H9 (cell line): ENCODE data around the gene CLDN16. TPM values are rescaled to one million over a fixed set of nuclear protein-coding genes. Genes with fewer than 3 reads are reported as not detected.

ENCODE experiments used
- DNase-seq: peaks from one replicate; pipeline ENCODE4 v3.0.0-alpha.2; 2017
- H2AFZ ChIP-seq: one replicate; pipeline ENCODE4 v1.6.1; 2013; ENCODE audit warnings: mild to moderate bottlenecking, low read length, control low read depth, moderate library complexity
- H2AK5ac ChIP-seq: 2 replicates; pipeline ENCODE4 v1.6.1; 2013; ENCODE audit warnings: low read length, control low read depth, mixed read lengths; ENCODE audit not compliant: insufficient read length
- H2BK120ac ChIP-seq: one replicate; pipeline ENCODE4 v1.6.1; 2013; ENCODE audit warnings: low read depth, mild to moderate bottlenecking, low read length, control low read depth, inconsistent platforms; ENCODE audit not compliant: poor library complexity, severe bottlenecking
- H2BK12ac ChIP-seq: 2 replicates; pipeline ENCODE4 v1.6.1; 2013; ENCODE audit warnings: low read length, control low read depth, mixed read lengths, low read depth; ENCODE audit not compliant: insufficient read length
- H2BK15ac ChIP-seq: 2 replicates; pipeline ENCODE4 v1.6.1; 2013; ENCODE audit warnings: low read depth, low read length, control low read depth
- H2BK20ac ChIP-seq: one replicate; pipeline ENCODE4 v1.6.1; 2013; ENCODE audit warnings: low read depth, mild to moderate bottlenecking, low read length, control low read depth, inconsistent platforms; ENCODE audit not compliant: poor library complexity, severe bottlenecking
- H2BK5ac ChIP-seq: 2 replicates; pipeline ENCODE4 v1.6.1; 2013; ENCODE audit warnings: low read length, control low read depth, mixed read lengths; ENCODE audit not compliant: insufficient read length
- H3K14ac ChIP-seq: 2 replicates; pipeline ENCODE4 v1.6.1; 2013; ENCODE audit warnings: low read length, control low read depth; ENCODE audit not compliant: insufficient read depth
- H3K18ac ChIP-seq: 2 replicates; pipeline ENCODE4 v1.6.1; 2013; ENCODE audit warnings: low read depth, mild to moderate bottlenecking, mixed read lengths, low read length, control low read depth; ENCODE audit not compliant: insufficient read length
- H3K23ac ChIP-seq: 2 replicates; pipeline ENCODE4 v1.6.1; 2013; ENCODE audit warnings: low read length, control low read depth, mixed read lengths, low read depth; ENCODE audit not compliant: insufficient read length
- H3K23me2 ChIP-seq: 2 replicates; pipeline ENCODE4 v1.6.1; 2013; ENCODE audit warnings: low read depth, mild to moderate bottlenecking, mixed read lengths, low read length, control low read depth; ENCODE audit not compliant: insufficient read length, poor library complexity, severe bottlenecking
- H3K27ac ChIP-seq: 2 replicates; pipeline ENCODE4 v1.5.1; 2013; ENCODE audit warnings: low read length, control low read depth, mixed read lengths, low read depth; ENCODE audit not compliant: insufficient read length
- H3K27me3 ChIP-seq: 2 replicates; pipeline ENCODE4 v1.6.1; 2013; ENCODE audit warnings: low read length, control low read depth, inconsistent platforms; ENCODE audit not compliant: insufficient read depth
- H3K4ac ChIP-seq: 2 replicates; pipeline ENCODE4 v1.6.1; 2013; ENCODE audit warnings: low read depth, mild to moderate bottlenecking, control low read depth, inconsistent platforms, low read length, moderate library complexity
- H3K4me1 ChIP-seq: 2 replicates; pipeline ENCODE4 v1.6.1; 2013; ENCODE audit warnings: low read length, control low read depth, inconsistent platforms; ENCODE audit not compliant: insufficient read depth
- H3K4me2 ChIP-seq: 2 replicates; pipeline ENCODE4 v1.6.1; 2013; ENCODE audit warnings: low read length, control low read depth, mixed read lengths; ENCODE audit not compliant: insufficient read length, insufficient read depth
- H3K56ac ChIP-seq: 2 replicates; pipeline ENCODE4 v1.6.1; 2013; ENCODE audit warnings: low read depth, mild to moderate bottlenecking, mixed read lengths, low read length, control low read depth; ENCODE audit not compliant: insufficient read length
- H3K79me1 ChIP-seq: 2 replicates; pipeline ENCODE4 v1.6.1; 2013; ENCODE audit warnings: low read depth, mild to moderate bottlenecking, moderate library complexity, low read length, control low read depth, inconsistent platforms; ENCODE audit not compliant: insufficient read depth, poor library complexity, severe bottlenecking
- H3K79me2 ChIP-seq: 2 replicates; pipeline ENCODE4 v1.6.1; 2013; ENCODE audit warnings: low read length, control low read depth, inconsistent platforms; ENCODE audit not compliant: insufficient read depth
- H3K9ac ChIP-seq: 2 replicates; pipeline ENCODE4 v1.6.1; 2013; ENCODE audit warnings: low read length, control low read depth, mixed read lengths; ENCODE audit not compliant: insufficient read length; ENCODE audit errors: extremely low read depth
- H3K9me3 ChIP-seq: one replicate; pipeline ENCODE4 v1.6.1; 2013; ENCODE audit warnings: low read depth, low read length, inconsistent platforms; ENCODE audit not compliant: control insufficient read depth
- H3T11ph ChIP-seq: one replicate; pipeline ENCODE4 v1.6.1; 2013; ENCODE audit warnings: mild to moderate bottlenecking, low read length, control low read depth, inconsistent platforms
- H4K20me1 ChIP-seq: one replicate; pipeline ENCODE4 v1.6.1; 2013; ENCODE audit not compliant: control insufficient read depth, insufficient read length, insufficient read depth
- H4K5ac ChIP-seq: 2 replicates; pipeline ENCODE4 v1.6.1; 2013; ENCODE audit warnings: low read depth, mild to moderate bottlenecking, mixed read lengths, low read length, control low read depth; ENCODE audit not compliant: insufficient read length
- H4K8ac ChIP-seq: replicated peaks from 2 replicates; pipeline ENCODE4 v1.6.1; 2013; ENCODE audit warnings: low read length, control low read depth, mixed read lengths, low read depth; ENCODE audit not compliant: insufficient read length
- H4K91ac ChIP-seq: 2 replicates; pipeline ENCODE4 v1.6.1; 2013; ENCODE audit warnings: low read depth, mild to moderate bottlenecking, moderate library complexity, mixed read lengths, low read length, control low read depth; ENCODE audit not compliant: insufficient read length
- H3K27ac Mint-ChIP-seq, 3 experiments: 2 replicates in 2 of 3; 3 replicates in 1 of 3; pipeline ENCODE4 v1.8.0; 2020 to 2021; ENCODE audit warnings: mixed read lengths in 3 of 3, mild to moderate bottlenecking in 1 of 3, moderate library complexity in 1 of 3
- H3K27me3 Mint-ChIP-seq: 2 replicates; pipeline ENCODE4 v1.8.0; 2021; ENCODE audit warnings: low read depth, mild to moderate bottlenecking, moderate library complexity, mixed read lengths
- H3K36me3 Mint-ChIP-seq, 3 experiments: 2 replicates in 2 of 3; 3 replicates in 1 of 3; pipeline ENCODE4 v1.8.0; 2020 to 2021; ENCODE audit warnings: low read depth in 3 of 3, mixed read lengths in 3 of 3; ENCODE audit not compliant: insufficient read depth in 1 of 3
- H3K4me1 Mint-ChIP-seq, 2 experiments: 2 replicates each; pipeline ENCODE4 v1.8.0; 2020; ENCODE audit warnings: mixed read lengths in 2 of 2
- H3K4me3 Mint-ChIP-seq, 2 experiments: 2 replicates in 1 of 2; 3 replicates in 1 of 2; pipeline ENCODE4 v1.8.0; 2020 to 2021; ENCODE audit warnings: mild to moderate bottlenecking in 2 of 2, mixed read lengths in 2 of 2, moderate library complexity in 1 of 2
- H3K9me3 Mint-ChIP-seq, 2 experiments: 2 replicates in 1 of 2; 3 replicates in 1 of 2; pipeline ENCODE4 v1.8.0; 2020; ENCODE audit warnings: mild to moderate bottlenecking in 2 of 2, mixed read lengths in 2 of 2, moderate library complexity in 1 of 2
- CTCF ChIP-seq: fragments of 200-600 bp; sonication (generic); conservative IDR thresholded peaks from 3 replicates; pipeline ENCODE4 v1.8.0; 2021; ENCODE audit warnings: antibody characterized with exemption, mild to moderate bottlenecking
- total RNA-seq: library from RNA; stranded (reverse); gene quantifications from 2 replicates; pipeline ENCODE4 v1.2.1, GENCODE V29; 2021

Gene CLDN16
- total RNA-seq, 1 experiment from 2014 or later, result not detected

DNA sequence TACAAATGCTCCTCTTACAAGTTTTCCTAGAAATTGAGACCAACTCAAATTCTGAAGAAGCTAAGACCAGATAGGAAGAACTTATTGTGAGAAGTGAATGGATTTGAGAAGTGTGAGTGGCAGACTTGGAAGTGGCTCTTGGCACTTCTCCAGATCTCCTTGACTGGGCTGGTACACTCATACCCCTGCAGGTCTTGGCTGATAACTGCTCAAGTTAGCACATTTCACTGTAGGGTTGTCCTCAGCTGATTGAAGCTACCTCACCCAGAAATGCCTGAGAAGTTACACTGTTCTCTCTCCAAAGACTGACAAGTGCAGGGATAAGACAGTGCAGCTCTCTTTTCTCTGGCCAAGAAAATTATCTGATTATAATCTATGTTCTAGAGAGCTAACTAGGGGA is 49.2 kb upstream of the CLDN16 start:
- Histone ChIP-seq H3K56ac (no peak overlapping the region), H3K9ac (no peak overlapping the region), H2BK5ac (no peak overlapping the region), H4K8ac (no peak overlapping the region), H2BK15ac (no peak overlapping the region), H3K79me1 (no peaks in the 10 kb centered on the region), H3K4me1 (no peaks in the 10 kb centered on the region), H4K91ac (no peak overlapping the region), H3K14ac (no peak overlapping the region), H2BK120ac (no peak overlapping the region), H3T11ph (no peak overlapping the region), H3K27me3 (no peaks in the 10 kb centered on the region), H3K79me2 (no peaks in the 10 kb centered on the region), H3K18ac (no peak overlapping the region), H2BK12ac (no peak overlapping the region), H3K4ac (no peak overlapping the region), H2AFZ (no peak overlapping the region), H3K23me2 (no peaks in the 10 kb centered on the region), H4K20me1 (no peaks in the 10 kb centered on the region), H3K4me2 (no peak overlapping the region), H3K23ac (no peak overlapping the region), H2AK5ac (no peak overlapping the region), H2BK20ac (no peak overlapping the region), H3K27ac (no peak overlapping the region), H3K9me3 (no peaks in the 10 kb centered on the region), H4K5ac (no peak overlapping the region)
- no peaks in the 10 kb centered on the region; a peak in 1 of 7 replicates for H3K36me3 Mint-ChIP-seq
- no peaks in the 10 kb centered on the region for H3K4me1 Mint-ChIP-seq
- H3K4me3 Mint-ChIP-seq, result no peak overlapping the region
- H3K27me3 Mint-ChIP-seq, result no peaks in the 10 kb centered on the region
- H3K27ac Mint-ChIP-seq, result no peak overlapping the region
- DNase-seq, result no peak
- no peak for TF ChIP-seq CTCF
- H3K9me3 Mint-ChIP-seq, result peaks cover 0 to 14% of the 10 kb centered on the region in 2 experiments; a peak in 3 of 5 replicates
